SH-SY5Y (cell line): ENCODE measurements around the gene PIAS3.

Source experiments
- GATA2 ChIP-seq: IDR thresholded peaks from 2 replicates; pipeline ENCODE4 v1.6.1; 2011; ENCODE audit warnings: mild to moderate bottlenecking, low read depth, low read length
- GATA3 ChIP-seq: IDR thresholded peaks from 2 replicates; pipeline ENCODE4 v1.6.1; 2011; ENCODE audit warnings: low read depth, mild to moderate bottlenecking, low read length, moderate library complexity

DNA sequence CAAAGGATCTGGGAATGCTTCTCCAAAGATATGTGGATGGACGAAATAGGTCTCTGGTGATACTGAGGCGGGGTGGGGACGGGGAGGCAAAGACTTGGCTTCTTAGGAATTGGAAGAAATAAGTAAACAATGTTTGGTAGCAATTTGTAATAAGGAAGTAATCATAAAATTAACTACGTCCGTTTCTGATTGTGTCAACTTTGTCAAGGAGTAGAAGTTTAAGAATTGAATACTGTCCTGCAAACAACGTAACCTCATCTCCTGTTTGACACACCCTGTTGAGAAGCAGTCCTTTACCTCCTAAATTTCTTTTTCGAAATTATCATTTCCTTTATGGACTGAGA lies 34.4 kb downstream of the PIAS3 start:
- TF ChIP-seq GATA2 (no peak), GATA3 (no peak)
